ENCODE measurements around the gene GLB1L3. TPM values are rescaled to one million over a fixed set of nuclear protein-coding genes. Genes with fewer than 3 reads are reported as not detected.
"Not testable (repeated sequence)": the region's sequence is repeated elsewhere in the genome, so short reads cannot be mapped to it uniquely, and the experiment has no call there.

GLB1L3 gene
- total RNA-seq, 2 experiments from 2014 or later = 4.1 to 6.1 TPM

DNA sequence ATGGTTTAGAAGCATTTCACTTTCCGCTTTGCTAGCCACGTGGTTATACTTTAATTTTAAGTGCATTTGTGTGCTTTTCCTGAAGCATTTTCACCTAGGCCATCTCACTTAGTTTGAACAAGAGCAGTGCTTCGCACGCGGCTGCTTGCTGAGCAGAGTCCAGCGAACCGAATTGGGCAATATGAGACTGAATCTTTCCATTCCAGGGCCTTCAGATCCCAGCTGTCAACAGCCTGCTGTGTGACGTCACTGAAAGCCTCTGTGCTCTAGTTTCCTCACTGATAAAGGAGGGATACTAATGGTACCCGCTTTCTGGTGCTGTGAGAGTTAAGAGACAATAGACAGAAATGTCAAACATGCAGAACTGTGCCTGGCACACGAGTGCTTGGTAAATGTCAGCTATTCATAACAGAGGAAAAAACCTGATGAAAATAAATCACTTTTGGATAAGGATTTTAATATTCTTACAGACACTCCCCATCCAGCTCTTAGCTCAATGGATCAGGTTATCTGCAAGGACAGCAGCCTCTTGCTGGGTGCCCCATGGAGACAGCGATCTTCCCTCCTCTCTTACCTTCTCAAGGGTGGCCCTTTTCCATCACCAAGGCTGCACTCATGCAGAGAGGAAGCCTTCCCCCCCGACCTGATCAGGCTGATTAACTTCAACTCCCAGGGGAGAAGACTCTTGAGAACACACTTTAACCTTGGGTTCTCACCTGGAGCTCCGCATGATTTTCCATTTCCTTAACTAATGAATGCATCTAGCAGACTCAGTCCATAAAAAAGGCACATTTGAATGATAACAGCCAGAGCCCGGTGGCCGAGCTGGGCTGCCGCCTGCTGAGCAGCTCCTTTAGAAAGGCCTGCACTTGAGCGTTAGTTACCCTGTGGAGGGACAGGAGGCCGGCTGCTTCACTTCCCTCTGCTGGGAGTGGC lies 3.5 kb upstream of the GLB1L3 start:
- H3K9me3 Mint-ChIP-seq (ENCODE audit: low read depth) = no peaks in the 10 kb centered on the region
- peaks cover 10% of the 10 kb centered on the region for H3K36me3 Mint-ChIP-seq
- H3K27ac Mint-ChIP-seq = peak overlapping the region; percentile 47
- H3K4me1 Mint-ChIP-seq = peaks cover 56% of the 10 kb centered on the region
- CTCF ChIA-PET = interaction anchor here (0.9 to 6.7 kb wide), 4 partner anchors 9 to 344 kb away, joined by 3 to 62 read pairs (median 15); partner anchors contain the start of genes ACAD8 and THYN1
- peaks cover 4% of the 10 kb centered on the region for H3K27me3 Mint-ChIP-seq
- ATAC-seq = no peak
- DNase-seq = peak; percentile 39
- H3K4me3 Mint-ChIP-seq = peak overlapping the region; percentile 96

GRCh38 chr11:134273317-134273712 lies 2.9 kb upstream of the GLB1L3 start:
- Mint-ChIP-seq H3K4me3 (peak overlapping the region; percentile 96), H3K4me1 (peaks cover 56% of the 10 kb centered on the region), H3K27ac (peak overlapping the region; percentile 47), H3K36me3 (peaks cover 10% of the 10 kb centered on the region), H3K9me3 (ENCODE audit: low read depth) (no peaks in the 10 kb centered on the region), H3K27me3 (peaks cover 4% of the 10 kb centered on the region)
- DNase-seq (peak; percentile 14), ATAC-seq (no peak)
- CTCF ChIA-PET = interaction anchor here (0.9 to 6.7 kb wide), 4 partner anchors 10 to 345 kb away, joined by 3 to 62 read pairs (median 28); partner anchors contain the start of genes ACAD8, NCAPD3, THYN1 and VPS26B

DNA sequence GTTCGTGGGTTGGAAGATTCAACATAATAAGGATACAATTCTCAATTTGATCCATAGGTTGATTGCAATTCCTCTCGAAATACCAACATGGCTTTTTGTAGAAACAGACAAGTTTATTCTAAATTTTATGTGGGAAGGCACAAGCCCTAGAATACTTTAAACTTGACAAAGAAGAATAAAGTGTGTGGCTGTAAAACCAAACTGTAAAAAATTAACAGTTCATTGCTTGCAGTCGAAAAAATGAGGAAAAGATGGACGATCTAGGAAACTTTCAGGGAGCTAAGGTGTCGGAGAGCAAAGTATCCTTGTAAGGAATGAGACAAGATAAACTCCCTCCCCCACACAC lies 1.0 kb upstream of the GLB1L3 start:
- Mint-ChIP-seq H3K27me3 (peaks cover 4% of the 10 kb centered on the region), H3K4me1 (peaks cover 56% of the 10 kb centered on the region), H3K27ac (peak overlapping the region; percentile 93), H3K36me3 (peaks cover 11% of the 10 kb centered on the region), H3K9me3 (ENCODE audit: low read depth) (no peaks in the 10 kb centered on the region), H3K4me3 (peak overlapping the region; percentile 96)
- DNase-seq (no peak), ATAC-seq (no peak)
- CTCF ChIA-PET = interaction anchor here (1.0 to 6.7 kb wide), 11 partner anchors 11 to 75 kb away, joined by 3 to 62 read pairs (median 6); partner anchors contain the start of genes ACAD8, NCAPD3, THYN1 and VPS26B

DNA sequence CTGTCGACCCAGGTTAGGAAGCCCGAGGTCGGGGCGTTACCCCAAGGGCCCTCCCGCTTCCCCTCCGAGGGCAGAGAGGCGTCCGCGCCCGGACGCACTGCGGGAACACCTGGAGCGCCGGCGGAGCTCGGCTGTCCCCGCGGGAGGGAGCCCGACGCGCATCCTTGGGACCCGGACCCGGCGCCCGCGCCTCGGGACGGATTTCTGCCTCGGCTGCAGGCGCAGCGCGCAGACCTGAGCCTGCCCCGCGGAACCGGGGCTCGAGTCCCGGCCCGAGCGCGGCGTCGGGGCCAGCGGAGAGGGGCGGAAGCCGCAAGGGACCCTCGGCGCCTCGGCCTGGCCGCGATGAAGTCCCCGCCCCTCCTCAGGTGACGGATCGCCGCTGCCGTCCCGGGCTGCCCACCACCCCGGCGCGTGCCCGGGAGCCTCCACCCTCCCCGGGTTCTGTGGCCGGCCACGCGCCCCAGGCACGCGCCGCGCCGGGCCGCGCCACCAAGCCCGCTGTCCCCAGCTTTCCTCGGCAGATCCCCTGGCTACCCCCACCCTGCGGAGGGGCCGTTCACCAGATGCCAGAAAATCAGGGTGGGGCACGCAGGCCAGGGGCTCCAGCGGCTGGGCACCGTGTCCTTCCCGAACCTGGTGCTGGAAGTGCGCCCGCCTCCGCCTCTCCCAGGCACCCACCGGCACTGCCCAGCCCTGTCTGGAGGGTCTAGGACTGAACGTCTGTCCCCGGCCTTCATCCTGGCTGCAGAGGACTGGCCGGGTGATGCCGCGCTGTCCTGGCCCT lies 410 bp downstream of the GLB1L3 start:
- DNase-seq (peak; percentile 40), ATAC-seq (no peak)
- CTCF ChIA-PET = interaction anchor here (0.7 to 6.7 kb wide), 21 partner anchors 12 to 348 kb away, joined by 3 to 62 read pairs (median 4); partner anchors contain the start of genes ACAD8, NCAPD3, THYN1 and VPS26B
- H3K27ac Mint-ChIP-seq = peak overlapping the region; percentile 93
- H3K4me1 Mint-ChIP-seq = peaks cover 42% of the 10 kb centered on the region
- H3K36me3 Mint-ChIP-seq = peaks cover 9% of the 10 kb centered on the region
- H3K9me3 Mint-ChIP-seq (ENCODE audit: low read depth) = no peaks in the 10 kb centered on the region
- peaks cover 4% of the 10 kb centered on the region for H3K27me3 Mint-ChIP-seq
- peak overlapping the region; percentile 96 for H3K4me3 Mint-ChIP-seq

GRCh38 chr11:134277183-134278001 lies 1.2 kb downstream of the GLB1L3 start:
- H3K9me3 Mint-ChIP-seq (ENCODE audit: low read depth) = no peaks in the 10 kb centered on the region
- H3K27ac Mint-ChIP-seq = peak overlapping the region; percentile 62
- DNase-seq (peak; percentile 28), ATAC-seq (no peak)
- CTCF ChIA-PET = interaction anchor here (0.9 to 6.7 kb wide), 5 partner anchors 14 to 72 kb away, joined by 3 to 62 read pairs (median 5); partner anchors contain the start of genes NCAPD3 and VPS26B
- H3K4me3 Mint-ChIP-seq = peak overlapping the region; percentile 75
- peaks cover 4% of the 10 kb centered on the region for H3K27me3 Mint-ChIP-seq
- peaks cover 39% of the 10 kb centered on the region for H3K4me1 Mint-ChIP-seq
- H3K36me3 Mint-ChIP-seq = peaks cover 7% of the 10 kb centered on the region

- H3K36me3 Mint-ChIP-seq = peaks cover 5% of the 10 kb centered on the region
- H3K27ac Mint-ChIP-seq = no peak overlapping the region
- H3K4me1 Mint-ChIP-seq = peaks cover 30% of the 10 kb centered on the region
- peaks cover 4% of the 10 kb centered on the region for H3K27me3 Mint-ChIP-seq
- H3K9me3 Mint-ChIP-seq (ENCODE audit: low read depth) = no peaks in the 10 kb centered on the region
- no peak for ATAC-seq
- CTCF ChIA-PET = interaction anchor here (1.2 kb wide), 1 partner anchor 44 kb away, joined by 3 read pairs; no protein-coding TSS in a partner anchor
- H3K4me3 Mint-ChIP-seq = no peak overlapping the region
- peak; percentile 39 for DNase-seq
Measured at GRCh38 chr11:134278356-134278755, 2.2 kb downstream of the GLB1L3 start.

DNA sequence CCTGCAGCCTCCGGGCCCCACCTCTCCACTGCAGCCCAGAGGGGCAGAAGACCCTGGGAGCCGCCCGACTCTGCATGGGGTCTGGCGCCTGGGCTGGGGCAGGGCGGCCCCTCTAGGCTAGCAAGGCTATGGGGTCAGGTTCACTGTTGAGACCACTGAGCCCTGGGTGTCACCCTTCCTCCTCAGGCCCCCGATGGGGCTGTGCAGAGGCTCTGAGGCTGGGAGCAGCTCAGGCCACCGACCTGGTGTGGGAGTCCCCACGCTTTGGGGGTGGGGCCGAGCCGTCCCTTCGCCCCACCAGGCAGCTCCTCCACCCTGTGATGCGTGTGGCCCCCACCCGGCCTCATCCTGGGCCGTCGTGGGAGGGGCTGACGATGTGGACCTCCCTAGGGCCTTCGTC lies 5.5 kb downstream of the GLB1L3 start:
- ATAC-seq; H3K9me3 Mint-ChIP-seq (ENCODE audit: low read depth); DNase-seq; H3K4me3 Mint-ChIP-seq; CTCF ChIA-PET; H3K27ac Mint-ChIP-seq; H3K4me1 Mint-ChIP-seq; H3K36me3 Mint-ChIP-seq; H3K27me3 Mint-ChIP-seq: not testable (repeated sequence)

DNA sequence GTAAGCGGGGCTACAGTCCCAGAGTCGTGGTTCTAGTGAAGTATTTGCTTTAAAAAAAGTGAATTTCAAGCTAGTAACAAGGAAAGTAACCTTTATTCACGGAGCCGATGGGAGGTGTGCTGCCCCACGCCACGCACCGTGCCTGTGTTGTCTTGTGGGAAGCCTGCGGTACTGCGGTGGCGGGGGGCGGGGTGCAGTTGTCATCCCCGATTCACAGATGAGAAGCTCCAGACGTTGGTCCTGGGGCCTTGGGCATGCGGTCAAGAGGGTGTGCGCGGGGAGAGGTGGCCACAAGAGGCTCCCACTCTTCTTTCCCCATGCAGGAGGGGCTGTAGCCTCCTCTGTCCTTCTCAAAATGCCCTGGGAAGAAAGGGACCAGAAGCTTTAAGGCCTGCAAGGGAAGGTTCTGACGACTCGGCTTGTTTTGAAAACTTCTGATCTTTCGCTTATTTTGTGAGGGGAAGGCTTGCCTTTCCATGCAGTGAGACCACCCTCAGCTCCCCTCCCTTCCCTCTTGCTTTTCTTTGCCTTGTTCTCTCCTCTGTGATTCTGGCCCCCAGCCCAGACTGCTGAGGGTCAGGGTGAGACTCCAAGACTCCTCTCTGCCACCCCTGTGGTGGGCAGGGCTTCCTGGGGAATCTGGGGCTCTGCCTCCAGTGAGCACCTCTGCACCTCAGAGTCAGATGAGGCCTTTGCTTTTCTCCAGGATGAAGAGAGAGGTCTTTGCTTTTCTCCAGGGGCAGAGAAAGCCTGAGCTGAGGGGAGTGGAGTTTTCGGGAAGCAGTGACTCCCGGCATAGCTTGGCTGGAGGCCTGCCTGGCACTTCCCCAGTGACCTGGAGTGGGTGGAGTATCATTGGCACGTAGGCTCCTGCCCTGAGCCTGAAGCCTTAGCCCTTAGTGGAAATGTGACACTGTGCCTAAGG lies 6.2 kb downstream of the GLB1L3 start:
- ATAC-seq (no peak), DNase-seq (peak; percentile 30)
- H3K4me1 Mint-ChIP-seq = peaks cover 7% of the 10 kb centered on the region
- H3K27ac Mint-ChIP-seq = no peak overlapping the region
- CTCF ChIA-PET = no interaction called here
- H3K36me3 Mint-ChIP-seq = peaks cover 3% of the 10 kb centered on the region
- no peak overlapping the region for H3K4me3 Mint-ChIP-seq
- H3K9me3 Mint-ChIP-seq (ENCODE audit: low read depth) = no peaks in the 10 kb centered on the region
- H3K27me3 Mint-ChIP-seq = peaks cover under 1% of the 10 kb centered on the region

- H3K36me3 Mint-ChIP-seq = peaks cover 3% of the 10 kb centered on the region
- H3K9me3 Mint-ChIP-seq (ENCODE audit: low read depth) = no peaks in the 10 kb centered on the region
- CTCF ChIA-PET = no interaction called here
Measured at GRCh38 chr11:134283461-134284230, 7.5 kb downstream of the GLB1L3 start.

DNA sequence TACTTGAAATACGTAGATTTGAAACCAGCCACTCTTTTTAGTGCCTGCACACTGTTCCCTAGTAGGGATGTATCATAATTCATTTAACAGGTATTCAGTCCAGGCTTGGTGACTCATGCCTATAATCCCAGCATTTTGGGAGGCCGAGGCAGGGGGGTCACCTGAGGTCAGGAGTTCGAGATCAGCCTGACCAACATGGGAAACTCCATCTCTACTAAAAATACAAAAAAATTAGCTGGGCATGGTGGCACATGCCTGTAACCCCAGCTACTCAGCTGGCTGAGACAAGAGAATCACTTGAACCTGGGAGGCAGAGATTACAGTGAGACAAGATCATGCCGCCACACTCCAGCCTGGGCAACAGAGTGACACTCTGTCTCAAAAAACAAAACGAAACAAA lies 8.2 kb downstream of the GLB1L3 start:
- CTCF ChIA-PET; H3K4me1 Mint-ChIP-seq; H3K27ac Mint-ChIP-seq; H3K4me3 Mint-ChIP-seq; ATAC-seq; H3K27me3 Mint-ChIP-seq; H3K9me3 Mint-ChIP-seq (ENCODE audit: low read depth); H3K36me3 Mint-ChIP-seq; DNase-seq: not testable (repeated sequence)

More at GRCh38 chr11:134283461-134284230, 7.5 kb downstream of the GLB1L3 start:
- DNase-seq (peak; percentile 30), ATAC-seq (no peak)
- Mint-ChIP-seq H3K4me1 (peaks cover 4% of the 10 kb centered on the region), H3K27me3 (no peaks in the 10 kb centered on the region), H3K27ac (no peak overlapping the region), H3K4me3 (no peak overlapping the region)

GRCh38 chr11:134287561-134287960 lies 11.4 kb downstream of the GLB1L3 start:
- CTCF ChIA-PET = interaction anchor here (1.5 kb wide), 1 partner anchor 12 kb away, joined by 4 read pairs; the partner anchor contains the start of gene GLB1L3
- no peaks in the 10 kb centered on the region for H3K4me1 Mint-ChIP-seq
- no peak overlapping the region for H3K4me3 Mint-ChIP-seq
- H3K36me3 Mint-ChIP-seq = no peaks in the 10 kb centered on the region
- DNase-seq (peak; percentile 19), ATAC-seq (no peak)
- no peaks in the 10 kb centered on the region for H3K27me3 Mint-ChIP-seq
- no peaks in the 10 kb centered on the region for H3K9me3 Mint-ChIP-seq (ENCODE audit: low read depth)
- H3K27ac Mint-ChIP-seq = no peak overlapping the region

Measured in activated CD8-positive, alpha-beta memory T cell treated with anti-CD3 and anti-CD28 coated beads, Interleukin-2, amount 10 ng/mL, durations not matched to agents 7 days and 5 days (primary cell).